Measurements from ENCODE around the gene CARD11. TPM values are rescaled to one million over a fixed set of nuclear protein-coding genes. Genes with fewer than 3 reads are reported as not detected.
A peak's percentile ranks its signal among the peaks of the same experiment; 100 is the strongest.

Gene CARD11
- total RNA-seq, 2 donors from 2014 or later, result 3.7 to 4.4 TPM

DNA sequence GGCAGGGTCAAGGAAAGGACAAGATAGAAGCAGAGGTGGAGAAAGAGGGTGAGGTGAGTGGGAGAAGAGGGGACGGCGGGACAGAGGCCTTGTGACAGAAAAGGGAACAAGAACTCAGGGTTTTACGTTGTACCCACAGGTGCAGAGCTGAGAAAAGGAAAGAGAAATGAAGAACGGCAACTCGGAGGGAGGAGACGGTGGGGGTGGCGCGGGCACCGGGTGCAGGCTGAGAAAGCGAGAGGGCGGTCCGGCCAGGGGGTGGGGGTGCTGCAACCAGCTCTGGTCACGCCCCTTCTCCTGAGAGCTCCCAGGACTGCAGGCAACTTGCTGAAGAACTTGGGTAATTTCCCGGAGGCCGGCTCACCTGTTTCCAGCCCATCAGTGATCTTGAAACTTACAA, 65.3 kb downstream of the CARD11 start:
- no peak for ATAC-seq (ENCODE audit: insufficient number of reproducible peaks, low FRiP score, low read depth)
- Histone ChIP-seq H3K9me3 (no peaks in the 10 kb centered on the region), H3K36me3 (no peaks in the 10 kb centered on the region), H3K27ac (no peak overlapping the region), H3K4me1 (ENCODE audit: control insufficient read depth in 1 of 2, low read depth in 2 of 2) (no peaks in the 10 kb centered on the region), H3K4me3 (peak overlapping the region; percentile 46), H3K27me3 (replicated peaks; ENCODE audit: insufficient read depth) (no peaks in the 10 kb centered on the region)
- no peak for DNase-seq (ENCODE audit: low spot score)
- TF ChIP-seq, protein P1, sequence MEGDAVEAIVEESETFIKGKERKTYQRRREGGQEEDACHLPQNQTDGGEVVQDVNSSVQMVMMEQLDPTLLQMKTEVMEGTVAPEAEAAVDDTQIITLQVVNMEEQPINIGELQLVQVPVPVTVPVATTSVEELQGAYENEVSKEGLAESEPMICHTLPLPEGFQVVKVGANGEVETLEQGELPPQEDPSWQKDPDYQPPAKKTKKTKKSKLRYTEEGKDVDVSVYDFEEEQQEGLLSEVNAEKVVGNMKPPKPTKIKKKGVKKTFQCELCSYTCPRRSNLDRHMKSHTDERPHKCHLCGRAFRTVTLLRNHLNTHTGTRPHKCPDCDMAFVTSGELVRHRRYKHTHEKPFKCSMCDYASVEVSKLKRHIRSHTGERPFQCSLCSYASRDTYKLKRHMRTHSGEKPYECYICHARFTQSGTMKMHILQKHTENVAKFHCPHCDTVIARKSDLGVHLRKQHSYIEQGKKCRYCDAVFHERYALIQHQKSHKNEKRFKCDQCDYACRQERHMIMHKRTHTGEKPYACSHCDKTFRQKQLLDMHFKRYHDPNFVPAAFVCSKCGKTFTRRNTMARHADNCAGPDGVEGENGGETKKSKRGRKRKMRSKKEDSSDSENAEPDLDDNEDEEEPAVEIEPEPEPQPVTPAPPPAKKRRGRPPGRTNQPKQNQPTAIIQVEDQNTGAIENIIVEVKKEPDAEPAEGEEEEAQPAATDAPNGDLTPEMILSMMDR (IDR thresholded peaks at IDR 0.05), result no peak

DNA sequence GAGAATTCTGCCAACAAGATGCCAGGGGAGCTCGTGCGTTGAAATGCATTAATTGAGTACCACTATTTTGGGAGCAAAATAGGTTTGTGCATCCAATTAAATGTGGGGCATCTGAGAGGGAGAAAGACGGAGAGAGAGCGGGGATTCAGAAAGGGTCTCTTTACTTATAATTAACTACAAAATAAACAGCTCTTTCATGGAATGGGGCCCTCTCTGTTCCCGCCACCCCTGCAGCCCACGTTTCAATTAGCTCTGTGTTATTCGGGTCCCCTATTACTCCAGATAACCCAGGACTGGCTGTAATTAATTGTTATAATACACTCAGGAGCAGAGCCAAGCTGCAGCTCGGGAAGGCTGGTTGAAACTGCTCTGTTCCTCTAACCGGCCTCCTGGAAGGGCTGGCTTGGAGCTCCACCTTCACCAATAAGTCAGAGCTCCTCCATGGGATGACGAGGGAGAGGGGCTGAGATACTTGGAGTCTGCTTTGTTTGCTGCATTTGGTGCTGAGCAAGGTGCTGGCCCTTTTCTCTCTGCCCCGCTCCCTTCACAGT, 67.8 kb downstream of the CARD11 start:
- ATAC-seq (ENCODE audit: insufficient number of reproducible peaks, low FRiP score, low read depth) (no peak), DNase-seq (ENCODE audit: low spot score) (no peak)
- no peak overlapping the region for H3K4me3 ChIP-seq
- no peaks in the 10 kb centered on the region for H3K36me3 ChIP-seq
- H3K27ac ChIP-seq, result no peak overlapping the region
- TF ChIP-seq, protein P1 (IDR thresholded peaks at IDR 0.05), result no peak
- H3K4me1 ChIP-seq (ENCODE audit: control insufficient read depth in 1 of 2, low read depth in 2 of 2), result no peaks in the 10 kb centered on the region
- H3K27me3 ChIP-seq (replicated peaks; ENCODE audit: insufficient read depth), result no peaks in the 10 kb centered on the region
- no peaks in the 10 kb centered on the region for H3K9me3 ChIP-seq

DNA sequence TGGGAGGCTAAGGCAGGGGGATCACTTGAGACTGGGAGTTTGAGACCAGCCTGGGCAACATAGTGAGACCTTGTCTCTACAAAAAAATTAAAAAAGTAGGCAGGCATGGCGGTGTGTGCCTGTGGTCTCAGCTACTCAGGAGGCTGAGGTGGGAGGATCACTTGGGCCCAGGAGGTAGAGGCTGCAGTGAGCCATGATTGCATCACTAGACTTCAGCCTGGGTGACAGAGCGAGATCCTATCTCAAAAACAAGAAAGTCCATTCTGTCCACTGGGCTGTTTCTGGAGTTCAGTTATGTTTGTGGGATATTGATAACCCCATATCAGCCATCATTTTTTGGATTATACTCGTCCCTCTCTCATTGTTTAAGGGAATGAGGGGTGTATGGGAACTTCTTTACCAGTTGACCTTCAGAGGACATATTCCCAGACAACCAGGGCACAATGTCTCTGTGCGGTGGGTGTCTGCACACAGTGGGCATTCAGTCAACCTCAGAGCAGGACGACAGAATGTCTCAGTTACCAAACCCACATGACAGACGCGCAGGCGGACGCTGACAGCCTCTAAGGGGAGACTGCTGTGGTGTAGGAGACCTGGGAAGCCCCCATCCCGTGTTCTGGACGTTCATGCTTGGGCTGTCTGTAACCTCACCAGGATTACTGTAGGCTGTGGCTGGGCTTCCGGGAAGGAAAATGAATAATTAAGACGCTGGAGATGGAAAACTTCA, 69.4 kb downstream of the CARD11 start:
- H3K27me3 ChIP-seq (replicated peaks; ENCODE audit: insufficient read depth), result no peaks in the 10 kb centered on the region
- DNase-seq (ENCODE audit: low spot score), result no peak
- no peak for ATAC-seq (ENCODE audit: insufficient number of reproducible peaks, low FRiP score, low read depth)
- H3K9me3 ChIP-seq, result no peaks in the 10 kb centered on the region
- TF ChIP-seq, protein P1 (IDR thresholded peaks at IDR 0.05), result no peak
- H3K4me1 ChIP-seq (ENCODE audit: control insufficient read depth in 1 of 2, low read depth in 2 of 2), result no peaks in the 10 kb centered on the region
- H3K36me3 ChIP-seq, result no peaks in the 10 kb centered on the region
- H3K4me3 ChIP-seq, result no peak overlapping the region
- H3K27ac ChIP-seq, result no peak overlapping the region

DNA sequence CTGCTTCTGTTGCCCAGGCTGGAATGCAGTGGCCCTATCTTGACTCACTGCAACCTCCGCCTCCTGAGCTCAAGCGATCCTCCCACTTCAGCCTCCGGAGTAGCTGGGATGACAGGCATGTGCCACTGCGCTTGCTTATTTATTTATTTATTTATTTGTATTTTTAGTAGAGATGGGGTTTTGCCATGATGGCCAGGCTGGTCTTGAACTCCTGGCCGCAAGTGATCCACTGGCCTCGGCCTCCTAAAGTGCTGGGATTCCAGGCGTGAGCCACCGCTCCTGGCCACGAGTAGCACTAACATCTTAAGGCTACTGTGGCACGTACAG, 70.9 kb downstream of the CARD11 start:
- no peaks in the 10 kb centered on the region for H3K27me3 ChIP-seq (replicated peaks; ENCODE audit: insufficient read depth)
- no peaks in the 10 kb centered on the region for H3K36me3 ChIP-seq
- no peak overlapping the region for H3K27ac ChIP-seq
- no peak overlapping the region for H3K4me3 ChIP-seq
- TF ChIP-seq, protein P1 (IDR thresholded peaks at IDR 0.05), result no peak
- H3K9me3 ChIP-seq, result no peaks in the 10 kb centered on the region
- no peak for ATAC-seq (ENCODE audit: insufficient number of reproducible peaks, low FRiP score, low read depth)
- H3K4me1 ChIP-seq (ENCODE audit: control insufficient read depth in 1 of 2, low read depth in 2 of 2), result no peaks in the 10 kb centered on the region
- DNase-seq (ENCODE audit: low spot score), result no peak

DNA sequence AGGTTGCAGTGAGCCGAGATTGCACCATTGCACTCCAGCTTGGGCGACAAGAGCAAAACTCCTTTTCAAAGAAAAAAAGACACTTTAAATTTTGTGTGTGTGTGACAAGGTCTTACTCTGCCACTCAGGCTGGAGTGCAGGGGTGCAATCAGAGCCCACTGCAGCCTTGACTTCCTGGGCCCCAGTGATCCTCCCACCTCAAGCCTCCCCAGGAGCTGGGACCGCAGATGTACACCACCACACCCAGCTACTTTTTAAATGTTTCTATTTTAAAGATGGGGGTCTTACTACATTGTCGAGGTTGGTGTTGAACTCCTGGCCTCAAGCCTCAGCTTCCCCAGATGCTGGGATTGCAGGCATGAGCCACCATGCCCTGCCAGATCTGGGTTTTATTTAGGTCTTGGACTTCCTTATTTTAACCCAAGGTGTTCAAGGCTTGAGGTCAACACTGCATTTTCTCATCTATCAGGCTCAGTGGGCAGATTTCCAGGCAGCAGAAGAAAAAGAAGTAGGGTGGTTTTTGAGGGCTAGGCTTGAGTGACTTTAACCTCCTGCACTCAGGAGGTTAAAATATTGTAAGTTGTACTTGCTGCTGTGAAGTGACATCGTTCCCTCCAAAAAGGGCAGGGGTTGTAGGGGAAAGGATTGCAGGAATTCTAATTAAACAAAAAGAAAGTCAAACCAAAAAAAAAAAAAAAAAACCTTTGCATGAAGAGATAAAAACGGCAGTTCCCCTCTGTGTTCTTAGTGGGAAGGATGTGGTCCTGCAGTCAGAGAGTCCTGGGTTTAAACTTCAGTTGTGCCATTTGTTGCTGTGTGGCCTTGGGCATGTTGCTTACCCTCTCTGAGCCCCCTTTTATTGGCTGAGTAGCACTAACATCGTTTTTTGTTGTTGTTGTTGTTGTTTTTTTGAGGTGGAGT, 71.5 kb downstream of the CARD11 start:
- DNase-seq (ENCODE audit: low spot score) (no peak), ATAC-seq (ENCODE audit: insufficient number of reproducible peaks, low FRiP score, low read depth) (no peak)
- H3K27ac ChIP-seq, result no peak overlapping the region
- no peaks in the 10 kb centered on the region for H3K36me3 ChIP-seq
- H3K4me3 ChIP-seq, result no peak overlapping the region
- TF ChIP-seq, protein P1 (IDR thresholded peaks at IDR 0.05), result no peak
- H3K9me3 ChIP-seq, result no peaks in the 10 kb centered on the region
- no peaks in the 10 kb centered on the region for H3K4me1 ChIP-seq (ENCODE audit: control insufficient read depth in 1 of 2, low read depth in 2 of 2)
- no peaks in the 10 kb centered on the region for H3K27me3 ChIP-seq (replicated peaks; ENCODE audit: insufficient read depth)
